ENCODE results near the gene CAV2.

DNA sequence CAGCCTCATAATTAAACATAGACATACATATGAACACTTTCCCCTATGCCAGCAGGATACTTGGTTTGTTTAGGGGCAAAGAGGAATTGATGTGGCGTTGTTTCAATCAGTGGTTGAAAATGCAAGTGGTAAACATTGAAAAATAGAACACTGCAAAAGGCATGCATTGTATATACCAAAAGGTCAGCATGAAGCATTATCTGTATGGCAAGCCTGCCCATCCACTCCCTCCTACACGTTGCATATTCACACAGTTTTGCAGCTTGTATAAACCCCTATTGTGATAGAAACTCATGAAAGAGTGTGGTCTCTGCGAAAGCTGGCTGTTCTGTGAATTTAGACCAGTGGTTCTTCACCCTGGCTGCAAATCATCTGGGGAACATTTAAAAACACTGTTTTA lies 42.4 kb downstream of the CAV2 start:
- TF ChIP-seq POLR2AphosphoS5 (IDR thresholded peaks at IDR 0.05; ENCODE audit: low read depth, low read length) (no peak), REST (IDR thresholded peaks at IDR 0.05; ENCODE audit: insufficient read depth in 1 of 2, low read depth in 2 of 2, low read length in 2 of 2) (no peak)

Data from PFSK-1 (cell line).